RWPE1 (cell line): ENCODE measurements around the gene TOB2.

Experiments used
- CTCF ChIA-PET: fragments of 350-600 bp; sonication (Branson Sonifier 250); formaldehyde crosslinking; extraction: SDS; loops from one replicate; lab custom pipeline; 2021; lab: Yijun Ruan, JAX
- POLR2A ChIA-PET: fragments of 400-600 bp; formaldehyde crosslinking; extraction: SDS; loops from one replicate; lab custom pipeline; 2020; ENCODE audit warnings: antibody characterized with exemption; ENCODE audit not compliant: low non-redundant PET; lab: Yijun Ruan, JAX
- DNase-seq: peaks from one replicate; pipeline ENCODE4 v3.0.0; 2012; ENCODE audit warnings: low spot score
- H3K27ac ChIP-seq: fragments of 450-650 bp; 2 replicates; pipeline ENCODE4 v1.5.1; 2017
- CTCF ChIP-seq: fragments of 450-650 bp; conservative IDR thresholded peaks from 2 replicates; pipeline ENCODE4 v1.5.1; 2017; ENCODE audit warnings: low read depth, mild to moderate bottlenecking

The TOB2 gene

GRCh38 chr22:41429232-41429950, 17.2 kb downstream of the TOB2 start:
- TF ChIP-seq CTCF, result no peak
- CTCF ChIA-PET, result interaction anchor here (1.5 kb wide), 1 partner anchor 25 kb away, joined by 5 read pairs; no protein-coding TSS in a partner anchor
- no peak for DNase-seq
- POLR2A ChIA-PET, result no interaction called here
- H3K27ac ChIP-seq, result peak overlapping the region; percentile 44; the same call in 1 of the 2 replicates

DNA sequence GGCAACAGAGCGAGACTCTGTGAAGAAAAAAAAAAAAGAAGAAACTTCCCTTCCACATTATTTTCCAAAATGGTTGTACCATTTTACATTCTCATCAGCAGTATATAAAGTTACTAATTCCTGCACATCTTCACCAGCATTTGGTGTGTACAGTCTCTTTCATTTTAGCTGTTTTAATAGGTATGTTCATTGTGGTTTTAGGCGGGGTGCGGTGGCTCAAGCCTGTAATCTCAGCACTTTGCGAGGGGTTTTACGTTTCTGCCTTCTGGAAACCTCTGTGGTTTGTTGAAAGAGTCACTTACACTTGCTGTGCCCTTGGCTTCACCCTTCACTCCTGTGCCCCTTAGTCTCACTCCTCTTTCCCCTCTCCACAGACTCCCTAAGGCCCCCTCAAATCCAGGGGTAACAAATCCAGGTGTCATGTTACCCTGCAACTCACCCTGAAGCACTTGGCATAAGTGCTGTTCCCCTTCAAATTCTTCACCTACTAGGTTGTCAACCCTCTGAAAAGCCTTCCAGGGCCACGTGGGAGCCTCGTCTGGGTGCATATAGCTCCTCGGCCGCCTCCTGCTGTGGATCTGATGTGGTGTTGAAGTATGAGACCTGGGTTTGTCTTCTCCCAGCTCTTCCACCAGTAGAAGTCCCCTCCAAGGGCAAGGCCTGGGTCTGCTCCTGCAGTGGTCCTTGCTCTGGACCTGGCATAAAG, 20.8 kb downstream of the TOB2 start:
- POLR2A ChIA-PET, result no interaction called here

DNA sequence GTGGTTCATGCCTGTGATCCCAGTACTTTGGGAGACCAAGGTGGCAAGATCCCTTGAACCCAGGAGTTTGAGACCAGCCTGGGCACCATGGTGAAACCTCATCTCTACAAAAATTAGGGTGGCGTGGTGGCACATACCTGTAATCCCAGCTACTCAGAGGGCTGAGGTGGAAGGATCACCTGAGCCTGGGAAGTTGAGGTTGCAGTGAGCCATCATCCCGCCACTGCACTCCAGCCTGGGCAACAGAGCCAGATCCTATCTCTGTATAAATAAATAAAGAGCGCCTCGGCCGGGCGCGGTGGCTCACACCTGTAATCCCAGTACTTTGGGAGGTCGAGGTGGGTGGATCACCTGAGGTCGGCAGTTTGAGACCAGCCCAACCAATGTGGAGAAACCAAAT, 27.9 kb downstream of the TOB2 start:
- peak overlapping the region; percentile 72 for H3K27ac ChIP-seq
- no peak for TF ChIP-seq CTCF
- POLR2A ChIA-PET, result no interaction called here
- CTCF ChIA-PET, result interaction anchor here (1.1 kb wide), 1 partner anchor 15 kb away, joined by 3 read pairs; no protein-coding TSS in a partner anchor
- DNase-seq, result no peak

More for the DNA sequence above, 20.8 kb downstream of the TOB2 start:
- no peak for TF ChIP-seq CTCF
- CTCF ChIA-PET, result interaction anchor here (0.7 kb wide), 1 partner anchor 92 kb away, joined by 5 read pairs; no protein-coding TSS in a partner anchor
- DNase-seq, result no peak
- H3K27ac ChIP-seq, result peak overlapping the region; percentile 17; the same call in 1 of the 2 replicates

- CTCF ChIA-PET, result interaction anchor here (1.1 kb wide), 1 partner anchor 14 kb away, joined by 3 read pairs; no protein-coding TSS in a partner anchor
- no peak for DNase-seq
- no peak for TF ChIP-seq CTCF
- H3K27ac ChIP-seq, result peak overlapping the region; percentile 72
- POLR2A ChIA-PET, result no interaction called here
Observed at GRCh38 chr22:41417622-41418390, 28.8 kb downstream of the TOB2 start.

DNA sequence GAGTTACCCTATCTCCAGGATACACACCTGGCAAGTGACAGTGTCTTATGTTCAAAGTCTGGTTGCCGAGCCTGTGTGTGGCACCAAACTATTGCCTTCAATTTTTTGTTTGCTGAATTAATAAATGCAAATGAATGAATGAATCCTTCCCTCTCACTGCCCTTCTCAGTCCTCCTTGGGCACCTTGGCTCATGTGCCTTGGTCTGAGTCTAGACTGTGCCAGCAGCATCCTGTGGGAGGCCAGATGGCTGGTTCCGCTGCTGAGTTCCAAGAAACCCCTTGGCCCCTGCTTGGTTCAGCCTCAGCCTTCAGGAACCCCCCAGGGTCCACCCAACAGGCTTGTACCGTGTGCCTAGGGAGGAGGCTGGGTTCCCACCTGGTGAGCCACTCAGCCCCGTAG, 31.0 kb downstream of the TOB2 start:
- TF ChIP-seq CTCF, result no peak
- peak overlapping the region; percentile 95 for H3K27ac ChIP-seq
- CTCF ChIA-PET, result no interaction called here
- no peak for DNase-seq
- POLR2A ChIA-PET, result no interaction called here
